Testis (tissue), 2 donors: ENCODE results near the gene RBM20.

Experiments used
- POLR2A ChIP-seq: fragments of 450-650 bp; IDR thresholded peaks from one replicate; pipeline ENCODE4 v1.6.1; 2017; ENCODE audit warnings: antibody characterized with exemption, mild to moderate bottlenecking, moderate library complexity
- TF ChIP-seq, protein P1 (sequence below), 3 experiments: fragments of 450-650 bp in 2 of 3; fragments of 200-600 bp in 1 of 3; sonication (generic) in 1 of 3; IDR thresholded peaks; one replicate each; pipeline ENCODE4 v1.5.1; 2016 to 2019; ENCODE audit warnings: antibody characterized with exemption in 3 of 3, mild to moderate bottlenecking in 2 of 3, moderate library complexity in 1 of 3

DNA sequence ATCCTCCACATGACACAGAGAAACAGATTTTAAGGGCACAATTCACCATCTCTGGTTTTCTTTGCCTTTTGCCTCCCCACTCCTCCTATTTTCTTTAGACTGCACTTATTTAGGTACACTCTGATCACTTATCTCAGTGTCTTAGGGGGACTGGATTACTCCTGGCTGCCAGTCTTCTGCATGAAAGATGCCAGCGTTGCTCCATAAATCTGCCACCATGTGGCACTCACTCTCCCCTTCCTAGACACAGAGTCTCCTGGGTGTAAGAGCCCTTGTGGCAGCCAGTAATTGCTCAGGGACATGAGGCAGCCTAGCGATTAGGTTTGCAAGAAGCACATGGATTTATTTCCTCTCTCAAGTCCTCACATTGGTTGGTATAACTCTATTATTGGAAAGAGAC lies 34.5 kb upstream of the RBM20 start:
- TF ChIP-seq POLR2A, result no peak
- TF ChIP-seq, protein P1, sequence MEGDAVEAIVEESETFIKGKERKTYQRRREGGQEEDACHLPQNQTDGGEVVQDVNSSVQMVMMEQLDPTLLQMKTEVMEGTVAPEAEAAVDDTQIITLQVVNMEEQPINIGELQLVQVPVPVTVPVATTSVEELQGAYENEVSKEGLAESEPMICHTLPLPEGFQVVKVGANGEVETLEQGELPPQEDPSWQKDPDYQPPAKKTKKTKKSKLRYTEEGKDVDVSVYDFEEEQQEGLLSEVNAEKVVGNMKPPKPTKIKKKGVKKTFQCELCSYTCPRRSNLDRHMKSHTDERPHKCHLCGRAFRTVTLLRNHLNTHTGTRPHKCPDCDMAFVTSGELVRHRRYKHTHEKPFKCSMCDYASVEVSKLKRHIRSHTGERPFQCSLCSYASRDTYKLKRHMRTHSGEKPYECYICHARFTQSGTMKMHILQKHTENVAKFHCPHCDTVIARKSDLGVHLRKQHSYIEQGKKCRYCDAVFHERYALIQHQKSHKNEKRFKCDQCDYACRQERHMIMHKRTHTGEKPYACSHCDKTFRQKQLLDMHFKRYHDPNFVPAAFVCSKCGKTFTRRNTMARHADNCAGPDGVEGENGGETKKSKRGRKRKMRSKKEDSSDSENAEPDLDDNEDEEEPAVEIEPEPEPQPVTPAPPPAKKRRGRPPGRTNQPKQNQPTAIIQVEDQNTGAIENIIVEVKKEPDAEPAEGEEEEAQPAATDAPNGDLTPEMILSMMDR (IDR thresholded peaks at IDR 0.05), result no peak
